ENCODE results near the gene TBC1D8. TPM values are rescaled to one million over a fixed set of nuclear protein-coding genes. Genes with fewer than 3 reads are reported as not detected.

The TBC1D8 gene
- total RNA-seq, 1 donor from 2014 or later = 45.0 TPM

DNA sequence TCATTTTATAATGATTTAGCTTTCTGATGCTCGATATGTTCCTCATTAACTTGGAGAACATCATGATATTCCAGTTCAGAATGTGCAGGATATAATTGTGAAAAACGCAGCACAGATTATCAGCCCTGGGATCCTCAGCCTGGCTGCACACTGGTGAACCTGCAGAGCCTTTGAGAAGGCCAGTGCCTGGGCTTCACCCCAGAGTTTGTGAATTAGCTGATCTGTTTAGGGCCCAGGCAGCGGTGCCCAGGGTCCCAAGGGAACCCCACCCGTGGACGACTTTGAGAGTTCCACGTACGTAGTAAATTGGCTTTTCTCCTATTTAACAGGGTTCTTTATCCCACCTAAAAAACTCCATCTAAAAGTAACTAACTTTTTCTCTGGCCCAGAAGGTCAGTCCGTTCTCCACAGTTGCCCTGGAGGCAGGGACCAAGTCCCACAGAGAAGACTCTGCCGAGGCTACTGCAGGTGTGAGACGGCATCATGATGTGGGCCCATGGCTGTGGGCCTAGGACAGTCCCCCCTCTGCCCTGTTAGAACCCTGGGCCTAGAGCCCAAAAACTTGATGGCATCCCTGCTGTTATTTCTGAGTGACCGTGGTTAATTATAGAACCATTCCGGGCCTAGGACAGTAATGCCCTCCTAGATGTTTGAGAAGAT is 188.7 kb downstream of the TBC1D8 start:
- peak overlapping the region; percentile 27 for H3K27ac ChIP-seq (replicated peaks)

DNA sequence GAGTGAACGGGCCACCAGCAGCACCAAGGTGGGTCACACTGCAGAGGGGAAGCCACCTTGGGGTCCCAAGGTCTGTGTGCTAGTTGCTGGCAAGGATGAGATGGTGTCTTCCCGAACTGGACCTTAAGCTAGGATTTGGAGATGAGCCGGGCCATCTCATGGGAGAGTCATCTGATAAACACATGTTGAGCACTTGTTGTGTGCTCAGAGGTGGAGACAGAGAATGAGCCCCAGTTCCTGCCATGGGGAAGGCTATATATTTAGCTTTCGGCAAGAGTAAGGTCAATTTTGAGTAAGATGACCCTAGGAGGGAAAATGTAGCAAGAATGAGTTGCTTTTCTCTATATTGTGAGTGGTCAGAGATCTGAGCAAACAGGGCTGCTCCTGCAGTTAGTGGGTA is 190.5 kb downstream of the TBC1D8 start:
- Histone ChIP-seq H3K27ac (replicated peaks) (no peak overlapping the region), H3K27me3 (ENCODE audit: low read depth) (no peaks in the 10 kb centered on the region), H3K4me3 (no peak overlapping the region), H3K4me1 (peaks cover 50% of the 10 kb centered on the region), H3K9me3 (replicated peaks) (no peaks in the 10 kb centered on the region), H3K36me3 (peaks cover 7% of the 10 kb centered on the region)
- DNase-seq = no peak
- TF ChIP-seq, protein P1, sequence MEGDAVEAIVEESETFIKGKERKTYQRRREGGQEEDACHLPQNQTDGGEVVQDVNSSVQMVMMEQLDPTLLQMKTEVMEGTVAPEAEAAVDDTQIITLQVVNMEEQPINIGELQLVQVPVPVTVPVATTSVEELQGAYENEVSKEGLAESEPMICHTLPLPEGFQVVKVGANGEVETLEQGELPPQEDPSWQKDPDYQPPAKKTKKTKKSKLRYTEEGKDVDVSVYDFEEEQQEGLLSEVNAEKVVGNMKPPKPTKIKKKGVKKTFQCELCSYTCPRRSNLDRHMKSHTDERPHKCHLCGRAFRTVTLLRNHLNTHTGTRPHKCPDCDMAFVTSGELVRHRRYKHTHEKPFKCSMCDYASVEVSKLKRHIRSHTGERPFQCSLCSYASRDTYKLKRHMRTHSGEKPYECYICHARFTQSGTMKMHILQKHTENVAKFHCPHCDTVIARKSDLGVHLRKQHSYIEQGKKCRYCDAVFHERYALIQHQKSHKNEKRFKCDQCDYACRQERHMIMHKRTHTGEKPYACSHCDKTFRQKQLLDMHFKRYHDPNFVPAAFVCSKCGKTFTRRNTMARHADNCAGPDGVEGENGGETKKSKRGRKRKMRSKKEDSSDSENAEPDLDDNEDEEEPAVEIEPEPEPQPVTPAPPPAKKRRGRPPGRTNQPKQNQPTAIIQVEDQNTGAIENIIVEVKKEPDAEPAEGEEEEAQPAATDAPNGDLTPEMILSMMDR (IDR thresholded peaks at IDR 0.05; ENCODE audit: borderline replicate concordance) = no peak
- intact Hi-C loops (cut with micrococcal nuclease) = no loop called here

More for the DNA sequence above, 188.7 kb downstream of the TBC1D8 start:
- peaks cover 12% of the 10 kb centered on the region for H3K36me3 ChIP-seq
- H3K4me3 ChIP-seq = no peak overlapping the region
- peaks cover 44% of the 10 kb centered on the region for H3K4me1 ChIP-seq
- DNase-seq = no peak
- no peaks in the 10 kb centered on the region for H3K9me3 ChIP-seq (replicated peaks)
- TF ChIP-seq, protein P1 (IDR thresholded peaks at IDR 0.05; ENCODE audit: borderline replicate concordance) = no peak
- intact Hi-C loops (cut with micrococcal nuclease) = no loop called here
- no peaks in the 10 kb centered on the region for H3K27me3 ChIP-seq (ENCODE audit: low read depth)

DNA sequence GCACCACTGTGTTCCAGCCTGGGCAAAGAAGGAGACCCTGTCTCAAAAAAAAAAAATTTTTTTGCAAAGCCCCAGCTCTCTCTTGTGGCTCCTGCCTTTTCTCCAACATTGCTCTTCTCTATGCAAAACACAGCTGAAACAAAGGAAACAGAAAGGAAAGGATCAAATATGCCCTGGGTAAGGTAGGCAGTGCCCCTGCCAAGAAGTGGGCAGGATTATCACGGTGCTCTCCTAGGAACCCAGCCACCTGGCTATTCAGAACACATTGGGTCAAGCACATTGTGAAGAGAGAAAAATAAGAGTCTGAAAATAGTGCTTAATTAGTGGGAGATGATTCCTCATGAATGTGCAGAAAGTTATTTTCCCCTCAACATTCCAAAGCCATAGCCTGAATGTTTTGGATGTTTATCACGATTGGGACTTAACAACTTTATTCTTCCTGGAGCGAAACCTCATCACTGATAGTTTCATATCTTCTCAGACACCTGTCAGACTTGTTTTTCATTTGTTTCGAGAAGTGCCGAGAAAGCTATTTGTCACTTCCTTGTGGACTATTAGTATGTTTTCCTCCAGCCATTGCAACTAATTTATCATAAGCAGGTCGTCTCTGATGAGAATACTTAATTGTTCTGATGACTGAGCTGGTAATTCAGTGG is 191.8 kb downstream of the TBC1D8 start:
- Histone ChIP-seq H3K27me3 (ENCODE audit: low read depth) (no peaks in the 10 kb centered on the region), H3K36me3 (no peaks in the 10 kb centered on the region), H3K4me1 (peaks cover 59% of the 10 kb centered on the region), H3K4me3 (no peak overlapping the region), H3K9me3 (replicated peaks) (no peaks in the 10 kb centered on the region), H3K27ac (replicated peaks) (no peak overlapping the region)
- intact Hi-C loops (cut with micrococcal nuclease) = no loop called here
- TF ChIP-seq, protein P1 (IDR thresholded peaks at IDR 0.05; ENCODE audit: borderline replicate concordance) = no peak
- no peak for DNase-seq

DNA sequence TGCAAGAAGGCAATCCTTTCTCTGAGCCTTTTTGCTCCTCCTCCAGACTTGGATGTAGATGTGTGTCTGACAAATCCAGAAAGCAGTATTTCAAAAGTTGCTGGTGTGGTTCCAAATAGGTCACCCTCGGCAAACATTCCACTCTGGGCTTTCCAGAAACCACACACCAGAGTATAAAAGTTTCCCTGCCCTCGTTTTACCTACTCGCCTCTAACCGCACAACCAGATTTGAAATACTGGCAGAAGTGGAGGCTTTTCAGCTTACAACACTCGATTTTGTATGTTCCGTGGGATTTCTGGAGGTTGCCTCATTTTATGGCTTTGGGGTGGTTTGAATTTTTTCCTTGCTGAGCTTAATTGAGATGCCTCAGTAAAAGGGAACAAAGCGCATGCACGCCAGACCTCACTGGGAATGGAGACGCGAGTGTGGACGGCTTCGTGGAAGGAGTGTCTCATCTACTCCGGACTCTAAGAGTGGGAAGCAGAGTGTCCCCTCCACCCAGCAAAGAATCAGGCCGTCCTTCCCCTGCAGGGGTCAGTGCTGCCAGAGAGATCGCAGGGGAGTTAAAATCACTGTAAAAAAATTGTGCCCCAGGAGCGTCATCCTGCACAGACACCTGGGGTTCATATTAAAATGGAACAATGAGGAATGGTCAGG is 193.1 kb downstream of the TBC1D8 start:
- no peak for DNase-seq
- H3K27ac ChIP-seq (replicated peaks) = peak overlapping the region; percentile 39
- no peaks in the 10 kb centered on the region for H3K9me3 ChIP-seq (replicated peaks)
- no peaks in the 10 kb centered on the region for H3K27me3 ChIP-seq (ENCODE audit: low read depth)
- intact Hi-C loops (cut with micrococcal nuclease) = no loop called here
- H3K36me3 ChIP-seq = peaks cover 3% of the 10 kb centered on the region
- TF ChIP-seq, protein P1 (IDR thresholded peaks at IDR 0.05; ENCODE audit: borderline replicate concordance) = no peak
- no peak overlapping the region for H3K4me3 ChIP-seq
- H3K4me1 ChIP-seq = peaks cover 59% of the 10 kb centered on the region

Other genes starting within 250 kb of the TBC1D8 start
- gene RPL31, start 149.1 kb downstream of the TBC1D8 start, total RNA-seq = 803 TPM
- gene CNOT11, start 101.5 kb upstream of the TBC1D8 start, total RNA-seq = 33.8 TPM
- 12.0 TPM for gene RNF149, start 157.3 kb upstream of the TBC1D8 start, total RNA-seq
- not detected for gene CREG2, start 236.1 kb upstream of the TBC1D8 start, total RNA-seq